ENCODE measurements around the gene CDC42EP5.
"Not testable (repeated sequence)": the region's sequence is repeated elsewhere in the genome, so short reads cannot be mapped to it uniquely, and the experiment has no call there.

Gene CDC42EP5

GRCh38 chr19:54475706-54476105 is 2.6 kb upstream of the CDC42EP5 start:
- Mint-ChIP-seq H3K36me3 (ENCODE audit: low read depth) (no peaks in the 10 kb centered on the region), H3K27me3 (ENCODE audit: low read depth) (peaks cover 17% of the 10 kb centered on the region), H3K4me3 (no peak overlapping the region), H3K4me1 (peaks cover 25% of the 10 kb centered on the region), H3K27ac (no peak overlapping the region), H3K9me3 (no peaks in the 10 kb centered on the region)
- TF ChIP-seq, protein P1, sequence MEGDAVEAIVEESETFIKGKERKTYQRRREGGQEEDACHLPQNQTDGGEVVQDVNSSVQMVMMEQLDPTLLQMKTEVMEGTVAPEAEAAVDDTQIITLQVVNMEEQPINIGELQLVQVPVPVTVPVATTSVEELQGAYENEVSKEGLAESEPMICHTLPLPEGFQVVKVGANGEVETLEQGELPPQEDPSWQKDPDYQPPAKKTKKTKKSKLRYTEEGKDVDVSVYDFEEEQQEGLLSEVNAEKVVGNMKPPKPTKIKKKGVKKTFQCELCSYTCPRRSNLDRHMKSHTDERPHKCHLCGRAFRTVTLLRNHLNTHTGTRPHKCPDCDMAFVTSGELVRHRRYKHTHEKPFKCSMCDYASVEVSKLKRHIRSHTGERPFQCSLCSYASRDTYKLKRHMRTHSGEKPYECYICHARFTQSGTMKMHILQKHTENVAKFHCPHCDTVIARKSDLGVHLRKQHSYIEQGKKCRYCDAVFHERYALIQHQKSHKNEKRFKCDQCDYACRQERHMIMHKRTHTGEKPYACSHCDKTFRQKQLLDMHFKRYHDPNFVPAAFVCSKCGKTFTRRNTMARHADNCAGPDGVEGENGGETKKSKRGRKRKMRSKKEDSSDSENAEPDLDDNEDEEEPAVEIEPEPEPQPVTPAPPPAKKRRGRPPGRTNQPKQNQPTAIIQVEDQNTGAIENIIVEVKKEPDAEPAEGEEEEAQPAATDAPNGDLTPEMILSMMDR (IDR thresholded peaks at IDR 0.05; ENCODE audit: unreplicated experiment in 3 of 3), result no peak

- TF ChIP-seq, protein P1 (IDR thresholded peaks at IDR 0.05; ENCODE audit: unreplicated experiment in 3 of 3), result no peak
- Mint-ChIP-seq H3K4me1 (peaks cover 39% of the 10 kb centered on the region), H3K27me3 (ENCODE audit: low read depth) (peaks cover 24% of the 10 kb centered on the region), H3K36me3 (ENCODE audit: low read depth) (peaks cover 7% of the 10 kb centered on the region), H3K9me3 (no peaks in the 10 kb centered on the region), H3K27ac (peak overlapping the region; percentile 97 to 99 (median 99)), H3K4me3 (peak overlapping the region; percentile 76 to 83 (median 77))
Measured at GRCh38 chr19:54473892-54474372, 836 bp upstream of the CDC42EP5 start.

DNA sequence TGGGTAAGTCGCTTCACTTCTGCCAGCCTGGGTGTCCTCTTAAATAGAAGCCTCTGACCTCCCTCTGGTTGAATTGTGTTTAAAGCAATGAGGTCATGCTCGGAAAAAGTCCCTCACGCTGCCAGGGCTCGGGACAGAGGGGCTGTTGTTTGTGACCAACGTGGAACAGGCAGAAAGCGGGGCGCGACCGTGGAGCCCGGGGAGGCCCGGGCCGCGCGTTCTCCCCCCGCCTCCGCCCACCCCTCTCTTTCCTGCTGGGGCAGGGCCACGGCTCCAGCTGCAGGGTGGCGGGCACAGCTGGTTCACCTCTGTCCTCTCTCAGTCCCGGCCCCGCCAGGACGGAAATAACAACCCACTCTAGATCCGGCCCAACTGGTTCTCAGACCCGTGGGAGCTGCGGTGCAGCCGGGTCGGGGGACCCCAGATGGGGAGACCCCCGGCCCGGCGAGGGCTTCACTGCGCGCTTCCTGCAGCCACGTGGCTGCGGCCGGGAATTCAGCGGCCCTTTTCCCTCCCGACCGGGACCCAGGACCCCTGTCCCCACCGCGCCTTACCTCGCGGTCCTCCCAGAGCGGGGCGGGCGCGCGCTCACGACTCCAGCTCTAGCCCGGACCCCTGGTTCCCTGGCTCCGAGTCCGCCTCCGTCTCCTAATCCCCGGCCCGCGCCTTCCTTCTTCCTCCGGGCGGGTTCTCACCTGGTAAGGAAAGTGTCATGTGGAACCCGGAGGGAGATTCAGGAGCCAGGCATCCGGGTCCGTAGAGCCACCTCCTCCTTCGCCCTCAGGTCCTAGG is 1.9 kb downstream of the CDC42EP5 start:
- H3K9me3 Mint-ChIP-seq, result no peaks in the 10 kb centered on the region
- peak overlapping the region; percentile 84 to 86 (median 86) for H3K4me3 Mint-ChIP-seq
- TF ChIP-seq, protein P1 (IDR thresholded peaks at IDR 0.05; ENCODE audit: unreplicated experiment in 3 of 3), result no peak
- H3K4me1 Mint-ChIP-seq, result peaks cover 29% of the 10 kb centered on the region
- peaks cover 17% of the 10 kb centered on the region for H3K36me3 Mint-ChIP-seq (ENCODE audit: low read depth)
- peak overlapping the region; percentile 81 to 90 (median 89) for H3K27ac Mint-ChIP-seq
- peaks cover 18% of the 10 kb centered on the region for H3K27me3 Mint-ChIP-seq (ENCODE audit: low read depth)

DNA sequence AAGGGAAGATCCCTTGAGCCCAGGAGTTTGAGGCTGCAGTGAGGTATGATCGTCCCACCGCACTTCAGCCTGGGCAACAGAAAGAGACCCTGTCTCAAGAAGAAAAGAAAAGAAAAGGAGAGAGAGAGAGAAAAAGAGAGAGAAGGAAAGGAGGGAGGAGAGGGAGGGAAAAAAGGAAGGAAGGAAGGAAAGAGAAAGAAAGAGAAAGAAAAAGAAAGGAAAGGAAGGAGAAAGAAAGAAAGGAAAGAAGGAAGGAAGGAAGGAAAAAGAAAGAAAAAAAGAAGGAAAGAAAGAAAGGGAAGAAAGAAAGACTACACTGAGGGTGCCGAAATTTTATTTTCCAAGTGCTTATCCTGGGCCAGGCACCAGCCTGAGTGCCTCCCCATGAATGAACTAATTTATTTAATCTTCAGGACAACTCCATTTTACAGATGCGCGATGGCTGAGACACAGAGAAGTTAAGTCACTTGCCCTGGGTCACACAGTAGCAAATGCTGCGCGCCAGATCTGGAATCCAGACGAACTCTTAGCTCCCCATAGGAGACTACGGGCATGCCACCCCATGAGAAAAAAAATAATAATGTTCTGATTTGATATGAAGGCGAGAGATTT is 2.7 kb downstream of the CDC42EP5 start:
- H3K4me1 Mint-ChIP-seq, result peaks cover 29% of the 10 kb centered on the region
- TF ChIP-seq, protein P1 (IDR thresholded peaks at IDR 0.05; ENCODE audit: unreplicated experiment in 3 of 3), result no peak

GRCh38 chr19:54469496-54469934 is 3.6 kb downstream of the CDC42EP5 start:
- no peaks in the 10 kb centered on the region for H3K9me3 Mint-ChIP-seq
- H3K4me1 Mint-ChIP-seq, result peaks cover 29% of the 10 kb centered on the region
- peak overlapping the region; percentile 81 to 90 (median 89) for H3K27ac Mint-ChIP-seq
- peak overlapping the region; percentile 82 to 86 (median 84) for H3K4me3 Mint-ChIP-seq
- TF ChIP-seq, protein P1 (IDR thresholded peaks at IDR 0.05; ENCODE audit: unreplicated experiment in 3 of 3), result no peak
- H3K27me3 Mint-ChIP-seq (ENCODE audit: low read depth), result peaks cover 21% of the 10 kb centered on the region
- H3K36me3 Mint-ChIP-seq (ENCODE audit: low read depth), result peaks cover 21% of the 10 kb centered on the region

More for the DNA sequence above, 2.7 kb downstream of the CDC42EP5 start:
- H3K27ac Mint-ChIP-seq, result peak overlapping the region; percentile 81 to 90 (median 89)
- peak overlapping the region; percentile 82 to 86 (median 84) for H3K4me3 Mint-ChIP-seq
- H3K9me3 Mint-ChIP-seq, result no peaks in the 10 kb centered on the region
- H3K36me3 Mint-ChIP-seq (ENCODE audit: low read depth), result peaks cover 21% of the 10 kb centered on the region
- H3K27me3 Mint-ChIP-seq (ENCODE audit: low read depth), result peaks cover 21% of the 10 kb centered on the region

- peak overlapping the region; percentile 71 to 76 (median 71) for H3K4me3 Mint-ChIP-seq
- peaks cover 29% of the 10 kb centered on the region for H3K36me3 Mint-ChIP-seq (ENCODE audit: low read depth)
- H3K27ac Mint-ChIP-seq, result peak overlapping the region; percentile 58 to 82 (median 61)
- not testable (repeated sequence) for H3K9me3 Mint-ChIP-seq
- peaks cover 21% of the 10 kb centered on the region for H3K27me3 Mint-ChIP-seq (ENCODE audit: low read depth)
- H3K4me1 Mint-ChIP-seq, result peaks cover 36% of the 10 kb centered on the region
Measured at GRCh38 chr19:54466110-54466480, 7.0 kb downstream of the CDC42EP5 start.

Measured in nephron (organoid).